Activated T-cell treated with anti-CD3 and anti-CD28 coated beads, Interleukin-2, amount 50 U/mL, for 24 hours (primary cell): ENCODE measurements around the gene CNTROB.

Source experiments
- DNase-seq: peaks from one replicate; pipeline ENCODE4 v3.0.0-alpha.2; 2020
- H3K27ac Mint-ChIP-seq: 2 replicates; pipeline ENCODE4 v1.8.0; 2020; ENCODE audit warnings: mild to moderate bottlenecking, mixed read lengths
- H3K27me3 Mint-ChIP-seq: 2 replicates; pipeline ENCODE4 v1.8.0; 2020; ENCODE audit warnings: mixed read lengths
- H3K36me3 Mint-ChIP-seq: 2 replicates; pipeline ENCODE4 v1.8.0; 2020; ENCODE audit warnings: low read depth, mixed read lengths
- H3K4me1 Mint-ChIP-seq: 2 replicates; pipeline ENCODE4 v1.8.0; 2020; ENCODE audit warnings: low read depth, mixed read lengths
- H3K4me3 Mint-ChIP-seq: 2 replicates; pipeline ENCODE4 v1.8.0; 2020; ENCODE audit warnings: mild to moderate bottlenecking, moderate library complexity, mixed read lengths
- H3K9me3 Mint-ChIP-seq: 2 replicates; pipeline ENCODE4 v1.8.0; 2020; ENCODE audit warnings: mixed read lengths

The CNTROB gene

DNA sequence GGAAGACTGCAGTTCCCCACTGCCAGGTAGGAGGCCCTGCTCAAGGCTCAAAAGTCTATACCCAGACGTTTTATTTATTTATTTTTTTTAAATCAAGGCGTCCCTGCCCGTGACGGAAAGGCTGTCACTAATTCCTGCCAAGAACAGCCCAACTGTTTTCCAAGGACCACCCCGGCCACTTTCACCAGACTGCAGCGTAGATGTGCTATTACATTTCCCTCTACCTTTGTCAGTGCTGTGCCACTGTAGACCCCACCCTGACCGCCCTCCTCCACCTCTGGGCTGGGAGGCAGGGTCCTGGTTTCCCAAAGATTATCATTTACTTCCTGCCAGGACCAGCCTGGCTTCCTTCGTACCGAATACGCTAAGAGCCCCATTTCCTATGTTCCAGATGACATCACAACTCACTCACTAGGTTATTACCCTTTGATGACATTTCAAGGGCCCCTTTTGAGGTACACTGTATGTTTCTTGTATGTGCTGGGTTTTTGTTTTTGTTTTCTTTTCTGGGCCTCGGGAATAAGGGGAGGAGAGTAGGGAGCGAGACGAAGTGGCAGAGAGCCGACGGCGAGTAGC is 9.6 kb upstream of the CNTROB start:
- Mint-ChIP-seq H3K4me1 (peaks cover 18% of the 10 kb centered on the region), H3K36me3 (peaks cover 32% of the 10 kb centered on the region), H3K4me3 (peak overlapping the region; percentile 70), H3K9me3 (no peaks in the 10 kb centered on the region), H3K27me3 (no peaks in the 10 kb centered on the region), H3K27ac (peak overlapping the region; percentile 87)
- DNase-seq = no peak

DNA sequence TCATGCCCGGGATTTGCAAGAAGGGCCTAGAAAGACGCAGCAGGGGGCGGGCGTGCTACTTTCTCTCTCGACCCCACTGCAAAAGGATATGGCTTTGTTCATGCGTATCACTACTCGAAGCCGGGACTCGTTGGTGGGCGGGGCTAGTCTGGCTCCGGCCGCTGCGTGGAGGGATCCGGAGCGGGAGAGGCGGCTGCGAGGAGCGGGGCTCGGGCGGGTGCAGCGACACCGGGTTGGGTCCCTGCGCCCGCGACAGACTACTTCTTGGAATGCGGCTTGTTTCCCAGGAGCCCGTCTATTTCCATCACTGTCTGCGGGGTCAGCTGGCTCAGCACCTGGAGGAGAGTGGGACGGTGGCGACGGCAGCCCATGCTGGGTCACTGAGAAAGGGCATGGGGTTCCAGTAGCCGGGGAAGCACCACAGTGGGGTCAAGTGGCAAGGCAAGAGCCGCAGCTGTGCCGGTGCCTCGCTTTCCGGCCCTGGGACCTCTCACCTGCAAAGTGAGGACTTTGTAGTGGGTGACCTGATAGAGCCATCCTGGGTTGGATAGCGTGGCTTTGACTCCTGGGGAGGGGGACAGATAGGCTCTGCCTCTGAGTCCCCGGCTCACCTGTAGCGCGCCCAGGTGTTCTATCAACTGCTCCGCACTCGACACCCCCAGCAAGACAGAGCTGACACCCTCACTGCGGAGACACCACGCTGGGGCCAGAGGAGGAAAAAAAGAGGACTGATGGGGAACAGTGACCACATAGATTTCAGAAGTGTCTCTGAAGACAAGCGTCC is 9.0 kb upstream of the CNTROB start:
- no peaks in the 10 kb centered on the region for H3K27me3 Mint-ChIP-seq
- peak; percentile 86 for DNase-seq
- peak overlapping the region; percentile 87 for H3K27ac Mint-ChIP-seq

DNA sequence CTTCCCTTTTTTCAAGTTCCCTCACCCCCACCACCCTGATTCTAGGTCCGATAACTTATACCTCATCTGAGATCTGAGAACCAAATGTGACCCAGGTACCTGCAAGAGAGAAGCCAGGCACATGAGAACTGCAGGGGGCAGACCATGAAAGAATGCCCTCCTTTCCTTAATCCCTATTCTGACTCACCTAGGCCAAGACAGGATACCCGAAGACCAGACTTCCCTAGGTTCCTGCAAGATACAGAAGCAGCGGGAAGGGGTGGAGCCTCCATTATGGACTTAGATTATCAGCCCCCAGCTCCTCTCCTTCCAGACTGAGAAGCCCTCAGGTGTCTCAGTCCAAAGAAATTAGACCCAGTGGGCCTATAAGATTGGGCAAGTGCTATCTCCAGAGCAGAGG is 4.4 kb upstream of the CNTROB start:
- Mint-ChIP-seq H3K4me3 (no peak overlapping the region), H3K9me3 (no peaks in the 10 kb centered on the region), H3K27me3 (no peaks in the 10 kb centered on the region), H3K36me3 (peaks cover 66% of the 10 kb centered on the region), H3K27ac (peak overlapping the region; percentile 24), H3K4me1 (peaks cover 32% of the 10 kb centered on the region)
- no peak for DNase-seq

More for the DNA sequence above, 9.0 kb upstream of the CNTROB start:
- H3K9me3 Mint-ChIP-seq = no peaks in the 10 kb centered on the region
- H3K4me3 Mint-ChIP-seq = peak overlapping the region; percentile 70
- peaks cover 18% of the 10 kb centered on the region for H3K4me1 Mint-ChIP-seq
- peaks cover 38% of the 10 kb centered on the region for H3K36me3 Mint-ChIP-seq

DNA sequence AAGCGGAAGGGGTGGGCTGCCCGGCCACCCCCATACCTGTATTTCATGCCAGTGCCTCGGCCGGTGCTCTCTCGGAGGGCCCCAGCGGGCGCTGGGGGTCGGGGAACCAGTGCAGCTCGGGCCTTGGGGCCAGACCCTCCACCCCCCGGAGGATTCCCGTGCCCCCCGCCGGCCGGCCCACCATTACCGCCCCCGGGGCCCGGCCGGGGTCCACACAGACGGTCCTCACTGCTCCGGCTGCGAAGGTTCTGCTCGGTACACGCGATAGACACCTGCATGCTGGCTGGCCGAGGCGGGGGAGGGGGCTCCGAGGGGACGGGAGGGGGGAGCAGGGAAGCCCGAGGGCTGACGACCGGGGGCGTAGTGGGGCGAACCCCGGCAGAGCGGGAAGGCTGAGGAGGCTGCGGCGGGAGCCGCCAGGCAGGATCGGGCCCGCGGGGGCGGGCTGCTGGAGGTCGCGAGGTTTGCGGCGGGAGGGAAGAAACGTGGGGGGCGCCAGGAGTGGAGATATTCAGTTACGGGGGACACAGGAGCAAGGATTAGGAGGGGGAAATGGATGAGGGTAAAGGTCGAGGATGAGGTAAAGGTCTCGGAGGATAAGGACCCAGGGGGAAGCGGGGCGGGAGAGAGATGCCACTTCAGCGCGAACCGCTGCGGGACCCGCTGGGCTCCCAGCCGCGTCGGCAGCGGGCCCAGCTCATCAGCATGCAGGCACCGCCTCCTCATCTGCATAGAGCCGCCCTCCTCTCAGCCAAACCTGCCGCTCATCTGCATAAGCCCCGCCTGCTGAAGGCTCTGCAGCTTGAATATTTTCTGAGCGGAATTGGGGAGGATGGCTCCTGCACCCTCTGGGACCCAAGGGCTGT is 2.6 kb upstream of the CNTROB start, which contains the start of gene KCNAB3:
Gene KCNAB3, minus strand, starts transcription at position 699 of the 866 bp plus-strand sequence. Its CDS starts 421 bp downstream, at position 278.
- peak; percentile 70 for DNase-seq
- peaks cover 38% of the 10 kb centered on the region for H3K4me1 Mint-ChIP-seq
- peaks cover 60% of the 10 kb centered on the region for H3K36me3 Mint-ChIP-seq
- H3K27me3 Mint-ChIP-seq = no peaks in the 10 kb centered on the region
- H3K9me3 Mint-ChIP-seq = no peaks in the 10 kb centered on the region
- H3K4me3 Mint-ChIP-seq = peak within 1 kb of the TSS; percentile 94
- H3K27ac Mint-ChIP-seq = peak within 1 kb of the TSS; percentile 98

DNA sequence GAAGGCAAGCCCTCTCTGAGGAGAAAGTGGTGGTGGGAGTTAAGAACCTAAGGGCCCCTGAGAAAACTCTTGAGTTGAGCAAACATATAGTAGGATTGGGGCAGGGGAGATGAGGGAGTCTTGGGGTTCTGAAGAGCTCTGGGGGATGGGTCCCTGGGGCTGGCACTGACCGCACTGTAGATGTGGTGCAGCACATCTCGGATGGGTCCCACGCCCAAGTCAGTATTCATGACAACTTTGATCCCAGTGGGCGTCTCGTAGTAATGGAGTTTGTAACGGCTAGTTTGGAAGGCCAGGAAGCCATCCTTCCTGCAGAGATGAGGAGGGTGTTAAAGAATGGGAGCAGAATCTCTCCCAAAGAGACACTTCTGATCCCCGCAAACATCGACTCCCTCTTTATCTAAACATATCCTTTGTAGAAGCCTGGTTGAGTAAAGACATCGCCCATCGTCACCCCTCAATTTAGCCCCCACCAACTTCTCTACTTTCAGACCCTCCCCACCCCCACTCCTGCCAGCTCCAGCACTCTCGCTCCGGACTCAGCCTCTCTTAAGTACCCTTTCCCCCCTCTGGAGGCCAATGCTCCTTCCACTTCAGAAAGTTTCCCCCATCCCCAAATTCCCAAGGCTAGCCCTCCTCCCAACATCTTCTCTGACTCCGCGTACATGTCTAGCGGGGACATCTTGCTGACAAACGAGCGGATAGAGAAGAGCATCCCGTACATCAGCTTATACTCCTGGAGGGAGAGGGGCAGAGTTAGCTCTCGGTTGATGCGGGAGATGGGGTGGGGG is 970 bp upstream of the CNTROB start:
- Mint-ChIP-seq H3K27me3 (no peaks in the 10 kb centered on the region), H3K36me3 (peaks cover 71% of the 10 kb centered on the region), H3K4me1 (peaks cover 50% of the 10 kb centered on the region), H3K9me3 (no peaks in the 10 kb centered on the region), H3K27ac (peak overlapping the region; percentile 98), H3K4me3 (peak overlapping the region; percentile 94)
- DNase-seq = no peak

DNA sequence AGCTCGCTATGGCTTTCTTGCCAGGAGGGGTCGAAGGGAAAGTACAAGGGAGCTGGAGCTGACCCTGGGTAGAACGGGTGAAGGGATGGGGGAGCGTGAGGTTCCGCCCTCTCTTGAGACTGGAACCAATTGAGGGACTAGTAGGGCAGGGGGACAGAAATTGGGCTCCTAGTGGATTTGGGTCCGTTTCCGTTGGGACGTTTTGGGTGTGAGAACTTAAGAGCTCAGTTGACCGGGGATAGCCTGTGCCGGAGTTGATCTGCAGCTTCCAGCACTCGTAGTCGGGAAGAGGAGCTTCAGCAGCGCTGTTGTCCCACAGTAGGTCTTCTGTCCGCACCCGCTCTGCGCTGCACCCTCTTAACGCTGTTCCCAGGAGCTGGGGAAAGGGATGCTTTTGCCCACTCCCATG is 481 bp downstream of the CNTROB start:
- no peak for DNase-seq

DNA sequence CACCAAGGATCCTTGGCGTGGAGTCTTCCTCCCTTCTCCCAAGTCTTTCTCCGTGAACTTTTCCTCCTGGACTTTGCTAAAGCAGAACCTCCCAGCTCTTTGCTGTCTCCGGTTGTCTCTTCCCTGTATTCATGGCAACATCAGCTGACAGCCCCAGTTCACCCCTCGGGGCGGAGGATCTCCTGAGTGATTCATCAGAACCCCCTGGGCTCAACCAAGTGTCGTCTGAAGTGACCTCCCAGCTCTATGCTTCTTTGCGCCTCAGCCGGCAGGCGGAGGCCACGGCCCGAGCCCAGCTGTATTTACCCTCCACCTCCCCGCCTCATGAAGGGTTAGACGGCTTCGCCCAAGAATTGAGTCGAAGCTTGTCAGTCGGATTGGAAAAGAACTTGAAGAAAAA is 943 bp downstream of the CNTROB start:
- peaks cover 52% of the 10 kb centered on the region for H3K4me1 Mint-ChIP-seq
- H3K27ac Mint-ChIP-seq = peak overlapping the region; percentile 98
- peak overlapping the region; percentile 94 for H3K4me3 Mint-ChIP-seq

More for the DNA sequence above, 481 bp downstream of the CNTROB start:
- no peaks in the 10 kb centered on the region for H3K9me3 Mint-ChIP-seq
- H3K27ac Mint-ChIP-seq = peak overlapping the region; percentile 98
- peaks cover 75% of the 10 kb centered on the region for H3K36me3 Mint-ChIP-seq
- peak overlapping the region; percentile 94 for H3K4me3 Mint-ChIP-seq
- H3K4me1 Mint-ChIP-seq = peaks cover 52% of the 10 kb centered on the region
- no peaks in the 10 kb centered on the region for H3K27me3 Mint-ChIP-seq

DNA sequence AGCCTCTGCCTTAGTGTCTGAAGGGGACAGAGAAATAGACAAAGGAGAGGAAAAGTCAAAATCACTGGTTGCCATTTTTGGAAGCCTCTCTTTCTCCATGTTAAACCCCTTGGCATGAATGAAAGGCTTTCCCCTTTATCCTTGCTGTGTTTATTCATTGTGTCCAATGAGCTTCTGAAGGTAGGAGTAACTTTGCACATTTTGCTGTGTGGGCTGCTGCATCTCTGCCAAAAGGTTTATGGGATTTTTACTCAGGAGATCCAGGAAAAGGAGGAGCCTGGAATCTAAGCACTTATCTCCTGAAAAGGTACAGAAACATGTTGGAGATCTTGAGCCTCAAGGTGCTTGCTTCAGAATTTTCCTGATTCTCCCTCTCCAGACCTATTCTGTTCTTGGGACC is 3.9 kb downstream of the CNTROB start:
- no peak overlapping the region for H3K27ac Mint-ChIP-seq
- no peaks in the 10 kb centered on the region for H3K9me3 Mint-ChIP-seq
- H3K4me3 Mint-ChIP-seq = no peak overlapping the region
- H3K4me1 Mint-ChIP-seq = peaks cover 37% of the 10 kb centered on the region
- DNase-seq = no peak
- peaks cover 84% of the 10 kb centered on the region for H3K36me3 Mint-ChIP-seq
- no peaks in the 10 kb centered on the region for H3K27me3 Mint-ChIP-seq

More for the DNA sequence above, 943 bp downstream of the CNTROB start:
- H3K27me3 Mint-ChIP-seq = no peaks in the 10 kb centered on the region
- peaks cover 75% of the 10 kb centered on the region for H3K36me3 Mint-ChIP-seq
- H3K9me3 Mint-ChIP-seq = no peaks in the 10 kb centered on the region
- peak; percentile 47 for DNase-seq

DNA sequence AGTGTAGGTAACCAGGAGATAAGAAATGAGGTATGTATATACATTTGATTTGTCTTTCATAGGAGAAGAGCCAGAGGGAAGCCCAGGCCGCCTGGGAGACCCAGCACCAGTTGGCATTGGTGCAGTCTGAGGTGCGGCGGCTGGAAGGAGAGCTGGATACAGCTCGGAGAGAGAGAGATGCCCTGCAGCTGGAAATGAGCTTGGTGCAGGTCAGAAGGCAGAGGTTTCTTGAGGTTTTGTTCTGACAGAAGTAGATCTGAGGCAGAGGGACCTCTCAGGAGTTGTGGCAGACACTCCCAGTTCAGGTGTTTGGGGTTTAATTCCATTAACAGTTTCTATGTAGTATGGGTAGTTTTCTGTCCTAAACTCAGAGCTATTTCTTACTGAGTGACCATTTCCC is 8.0 kb downstream of the CNTROB start:
- Mint-ChIP-seq H3K27ac (no peak overlapping the region), H3K4me1 (peaks cover 8% of the 10 kb centered on the region), H3K9me3 (no peaks in the 10 kb centered on the region), H3K27me3 (no peaks in the 10 kb centered on the region), H3K36me3 (peaks cover 92% of the 10 kb centered on the region), H3K4me3 (no peak overlapping the region)
- DNase-seq = no peak

DNA sequence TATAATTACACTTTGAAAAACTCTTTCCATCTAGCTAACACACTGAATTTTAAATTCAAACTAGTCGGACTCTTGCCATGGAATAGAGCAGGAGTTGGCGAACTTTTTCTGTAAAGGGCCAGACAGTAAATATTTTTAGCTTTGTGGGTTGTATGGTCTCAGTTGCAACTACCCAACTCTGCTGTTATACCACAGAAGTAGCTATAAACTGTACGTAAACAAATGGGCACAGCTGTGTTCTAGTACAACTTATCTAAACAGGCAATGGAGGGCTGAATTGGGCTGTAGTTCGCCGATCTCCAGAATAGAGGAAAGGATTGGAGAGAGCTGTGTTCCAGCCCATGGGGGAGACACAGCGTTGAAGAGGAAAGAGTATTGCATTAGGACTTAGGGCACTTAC is 8.7 kb downstream of the CNTROB start:
- no peaks in the 10 kb centered on the region for H3K9me3 Mint-ChIP-seq
- peaks cover 91% of the 10 kb centered on the region for H3K36me3 Mint-ChIP-seq
- no peak overlapping the region for H3K27ac Mint-ChIP-seq
- no peak for DNase-seq
- H3K4me1 Mint-ChIP-seq = peaks cover 4% of the 10 kb centered on the region
- no peaks in the 10 kb centered on the region for H3K27me3 Mint-ChIP-seq
- H3K4me3 Mint-ChIP-seq = no peak overlapping the region

DNA sequence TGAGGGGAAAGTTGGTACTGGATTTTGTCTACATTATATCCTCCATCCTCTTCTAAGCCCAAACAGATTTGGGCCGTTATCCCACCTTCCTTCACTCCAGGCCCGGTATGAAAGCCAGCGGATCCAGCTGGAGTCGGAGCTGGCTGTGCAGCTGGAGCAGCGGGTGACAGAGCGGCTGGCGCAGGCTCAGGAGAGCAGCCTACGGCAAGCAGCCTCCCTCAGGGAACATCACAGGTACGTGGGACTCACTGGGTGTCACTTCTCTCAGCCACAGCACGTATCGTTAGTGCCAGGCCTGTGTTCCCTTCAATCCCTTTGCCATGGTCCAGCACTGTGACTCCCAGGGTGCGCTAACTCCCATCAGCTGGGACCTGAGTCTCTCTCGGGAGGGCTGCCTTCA is 11.3 kb downstream of the CNTROB start:
- Mint-ChIP-seq H3K4me1 (no peaks in the 10 kb centered on the region), H3K36me3 (peaks cover 92% of the 10 kb centered on the region), H3K27me3 (no peaks in the 10 kb centered on the region)

DNA sequence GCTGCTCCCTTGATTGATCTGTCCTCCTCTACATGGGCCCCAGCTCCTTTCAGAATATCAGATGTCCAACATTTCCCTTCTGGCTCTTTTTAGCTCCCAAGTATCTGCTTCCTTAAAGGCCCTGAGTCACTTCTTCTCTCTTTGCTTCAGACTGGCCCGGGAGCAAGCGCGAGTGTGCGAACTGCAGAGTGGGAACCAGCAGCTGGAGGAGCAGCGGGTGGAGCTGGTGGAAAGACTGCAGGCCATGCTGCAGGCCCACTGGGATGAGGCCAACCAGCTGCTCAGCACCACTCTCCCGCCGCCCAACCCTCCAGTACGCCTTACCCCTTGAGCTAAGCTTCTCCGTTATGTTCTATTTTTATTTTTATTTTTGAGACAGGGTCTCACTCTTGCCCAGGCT is 12.3 kb downstream of the CNTROB start:
- no peak for DNase-seq
- Mint-ChIP-seq H3K4me1 (no peaks in the 10 kb centered on the region), H3K4me3 (no peak overlapping the region), H3K27me3 (no peaks in the 10 kb centered on the region), H3K27ac (no peak overlapping the region), H3K36me3 (peaks cover 97% of the 10 kb centered on the region), H3K9me3 (no peaks in the 10 kb centered on the region)

More for the DNA sequence above, 11.3 kb downstream of the CNTROB start:
- H3K9me3 Mint-ChIP-seq = no peaks in the 10 kb centered on the region
- DNase-seq = no peak
- no peak overlapping the region for H3K27ac Mint-ChIP-seq
- no peak overlapping the region for H3K4me3 Mint-ChIP-seq

DNA sequence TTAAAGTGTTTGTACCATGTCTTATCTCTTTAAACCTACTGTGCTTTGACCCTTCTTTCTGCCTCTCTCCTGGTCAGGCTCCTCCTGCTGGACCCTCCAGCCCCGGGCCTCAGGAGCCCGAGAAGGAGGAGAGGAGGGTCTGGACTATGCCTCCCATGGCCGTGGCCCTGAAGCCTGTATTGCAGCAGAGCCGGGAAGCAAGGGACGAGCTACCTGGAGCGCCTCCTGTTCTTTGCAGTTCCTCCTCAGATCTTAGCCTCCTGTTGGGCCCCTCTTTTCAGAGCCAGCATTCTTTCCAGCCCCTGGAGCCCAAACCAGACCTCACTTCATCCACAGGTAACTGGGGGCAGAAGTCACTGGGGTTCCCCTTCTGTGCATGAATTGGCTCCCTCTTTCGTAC is 13.6 kb downstream of the CNTROB start:
- peaks cover 8% of the 10 kb centered on the region for H3K4me1 Mint-ChIP-seq
- no peak overlapping the region for H3K27ac Mint-ChIP-seq
- no peak overlapping the region for H3K4me3 Mint-ChIP-seq
- no peaks in the 10 kb centered on the region for H3K27me3 Mint-ChIP-seq
- DNase-seq = no peak
- H3K9me3 Mint-ChIP-seq = no peaks in the 10 kb centered on the region
- H3K36me3 Mint-ChIP-seq = peaks cover 97% of the 10 kb centered on the region

DNA sequence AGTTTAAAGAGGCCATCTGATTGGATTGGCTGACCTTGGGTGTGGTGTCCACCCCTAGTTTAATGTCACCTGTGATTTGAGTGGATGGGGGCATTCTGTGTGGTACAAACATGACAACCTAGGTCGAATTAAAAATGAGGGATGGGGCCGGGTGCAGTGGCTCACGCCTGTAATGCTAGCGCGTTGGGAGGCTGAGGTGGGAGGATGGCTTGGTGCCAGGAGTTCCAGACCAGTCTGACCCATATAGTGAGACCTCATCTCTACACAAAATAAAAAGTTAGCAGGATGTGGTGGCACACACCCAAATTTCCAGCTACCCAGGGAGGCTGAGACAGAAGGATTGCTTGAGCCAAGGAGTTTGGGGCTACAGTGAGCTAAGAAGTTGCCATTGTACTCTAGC is 14.4 kb downstream of the CNTROB start:
- Mint-ChIP-seq H3K27me3 (no peaks in the 10 kb centered on the region), H3K36me3 (peaks cover 90% of the 10 kb centered on the region), H3K4me3 (no peak overlapping the region), H3K9me3 (no peaks in the 10 kb centered on the region), H3K27ac (no peak overlapping the region), H3K4me1 (peaks cover 16% of the 10 kb centered on the region)
- no peak for DNase-seq
